H9 (cell line): ENCODE data around the gene IPO9. TPM values are rescaled to one million over a fixed set of nuclear protein-coding genes. Genes with fewer than 3 reads are reported as not detected.

Source experiments
- DNase-seq: peaks from one replicate; pipeline ENCODE4 v3.0.0-alpha.2; 2017
- H2AFZ ChIP-seq: one replicate; pipeline ENCODE4 v1.6.1; 2013; ENCODE audit warnings: mild to moderate bottlenecking, low read length, control low read depth, moderate library complexity
- H2AK5ac ChIP-seq: 2 replicates; pipeline ENCODE4 v1.6.1; 2013; ENCODE audit warnings: low read length, control low read depth, mixed read lengths; ENCODE audit not compliant: insufficient read length
- H2BK120ac ChIP-seq: one replicate; pipeline ENCODE4 v1.6.1; 2013; ENCODE audit warnings: low read depth, mild to moderate bottlenecking, low read length, control low read depth, inconsistent platforms; ENCODE audit not compliant: poor library complexity, severe bottlenecking
- H2BK12ac ChIP-seq: 2 replicates; pipeline ENCODE4 v1.6.1; 2013; ENCODE audit warnings: low read length, control low read depth, mixed read lengths, low read depth; ENCODE audit not compliant: insufficient read length
- H2BK15ac ChIP-seq: 2 replicates; pipeline ENCODE4 v1.6.1; 2013; ENCODE audit warnings: low read depth, low read length, control low read depth
- H2BK20ac ChIP-seq: one replicate; pipeline ENCODE4 v1.6.1; 2013; ENCODE audit warnings: low read depth, mild to moderate bottlenecking, low read length, control low read depth, inconsistent platforms; ENCODE audit not compliant: poor library complexity, severe bottlenecking
- H2BK5ac ChIP-seq: 2 replicates; pipeline ENCODE4 v1.6.1; 2013; ENCODE audit warnings: low read length, control low read depth, mixed read lengths; ENCODE audit not compliant: insufficient read length
- H3K14ac ChIP-seq: 2 replicates; pipeline ENCODE4 v1.6.1; 2013; ENCODE audit warnings: low read length, control low read depth; ENCODE audit not compliant: insufficient read depth
- H3K18ac ChIP-seq: 2 replicates; pipeline ENCODE4 v1.6.1; 2013; ENCODE audit warnings: low read depth, mild to moderate bottlenecking, mixed read lengths, low read length, control low read depth; ENCODE audit not compliant: insufficient read length
- H3K23ac ChIP-seq: 2 replicates; pipeline ENCODE4 v1.6.1; 2013; ENCODE audit warnings: low read length, control low read depth, mixed read lengths, low read depth; ENCODE audit not compliant: insufficient read length
- H3K23me2 ChIP-seq: 2 replicates; pipeline ENCODE4 v1.6.1; 2013; ENCODE audit warnings: low read depth, mild to moderate bottlenecking, mixed read lengths, low read length, control low read depth; ENCODE audit not compliant: insufficient read length, poor library complexity, severe bottlenecking
- H3K27ac ChIP-seq: 2 replicates; pipeline ENCODE4 v1.5.1; 2013; ENCODE audit warnings: low read length, control low read depth, mixed read lengths, low read depth; ENCODE audit not compliant: insufficient read length
- H3K27me3 ChIP-seq: 2 replicates; pipeline ENCODE4 v1.6.1; 2013; ENCODE audit warnings: low read length, control low read depth, inconsistent platforms; ENCODE audit not compliant: insufficient read depth
- H3K4ac ChIP-seq: 2 replicates; pipeline ENCODE4 v1.6.1; 2013; ENCODE audit warnings: low read depth, mild to moderate bottlenecking, control low read depth, inconsistent platforms, low read length, moderate library complexity
- H3K4me1 ChIP-seq: 2 replicates; pipeline ENCODE4 v1.6.1; 2013; ENCODE audit warnings: low read length, control low read depth, inconsistent platforms; ENCODE audit not compliant: insufficient read depth
- H3K4me2 ChIP-seq: 2 replicates; pipeline ENCODE4 v1.6.1; 2013; ENCODE audit warnings: low read length, control low read depth, mixed read lengths; ENCODE audit not compliant: insufficient read length, insufficient read depth
- H3K56ac ChIP-seq: 2 replicates; pipeline ENCODE4 v1.6.1; 2013; ENCODE audit warnings: low read depth, mild to moderate bottlenecking, mixed read lengths, low read length, control low read depth; ENCODE audit not compliant: insufficient read length
- H3K79me1 ChIP-seq: 2 replicates; pipeline ENCODE4 v1.6.1; 2013; ENCODE audit warnings: low read depth, mild to moderate bottlenecking, moderate library complexity, low read length, control low read depth, inconsistent platforms; ENCODE audit not compliant: insufficient read depth, poor library complexity, severe bottlenecking
- H3K79me2 ChIP-seq: 2 replicates; pipeline ENCODE4 v1.6.1; 2013; ENCODE audit warnings: low read length, control low read depth, inconsistent platforms; ENCODE audit not compliant: insufficient read depth
- H3K9ac ChIP-seq: 2 replicates; pipeline ENCODE4 v1.6.1; 2013; ENCODE audit warnings: low read length, control low read depth, mixed read lengths; ENCODE audit not compliant: insufficient read length; ENCODE audit errors: extremely low read depth
- H3K9me3 ChIP-seq: one replicate; pipeline ENCODE4 v1.6.1; 2013; ENCODE audit warnings: low read depth, low read length, inconsistent platforms; ENCODE audit not compliant: control insufficient read depth
- H3T11ph ChIP-seq: one replicate; pipeline ENCODE4 v1.6.1; 2013; ENCODE audit warnings: mild to moderate bottlenecking, low read length, control low read depth, inconsistent platforms
- H4K20me1 ChIP-seq: one replicate; pipeline ENCODE4 v1.6.1; 2013; ENCODE audit not compliant: control insufficient read depth, insufficient read length, insufficient read depth
- H4K5ac ChIP-seq: 2 replicates; pipeline ENCODE4 v1.6.1; 2013; ENCODE audit warnings: low read depth, mild to moderate bottlenecking, mixed read lengths, low read length, control low read depth; ENCODE audit not compliant: insufficient read length
- H4K8ac ChIP-seq: replicated peaks from 2 replicates; pipeline ENCODE4 v1.6.1; 2013; ENCODE audit warnings: low read length, control low read depth, mixed read lengths, low read depth; ENCODE audit not compliant: insufficient read length
- H4K91ac ChIP-seq: 2 replicates; pipeline ENCODE4 v1.6.1; 2013; ENCODE audit warnings: low read depth, mild to moderate bottlenecking, moderate library complexity, mixed read lengths, low read length, control low read depth; ENCODE audit not compliant: insufficient read length
- H3K27ac Mint-ChIP-seq, 3 experiments: 2 replicates in 2 of 3; 3 replicates in 1 of 3; pipeline ENCODE4 v1.8.0; 2020 to 2021; ENCODE audit warnings: mixed read lengths in 3 of 3, mild to moderate bottlenecking in 1 of 3, moderate library complexity in 1 of 3
- H3K27me3 Mint-ChIP-seq: 2 replicates; pipeline ENCODE4 v1.8.0; 2021; ENCODE audit warnings: low read depth, mild to moderate bottlenecking, moderate library complexity, mixed read lengths
- H3K36me3 Mint-ChIP-seq, 3 experiments: 2 replicates in 2 of 3; 3 replicates in 1 of 3; pipeline ENCODE4 v1.8.0; 2020 to 2021; ENCODE audit warnings: low read depth in 3 of 3, mixed read lengths in 3 of 3; ENCODE audit not compliant: insufficient read depth in 1 of 3
- H3K4me1 Mint-ChIP-seq, 2 experiments: 2 replicates each; pipeline ENCODE4 v1.8.0; 2020; ENCODE audit warnings: mixed read lengths in 2 of 2
- H3K4me3 Mint-ChIP-seq, 2 experiments: 2 replicates in 1 of 2; 3 replicates in 1 of 2; pipeline ENCODE4 v1.8.0; 2020 to 2021; ENCODE audit warnings: mild to moderate bottlenecking in 2 of 2, mixed read lengths in 2 of 2, moderate library complexity in 1 of 2
- H3K9me3 Mint-ChIP-seq, 2 experiments: 2 replicates in 1 of 2; 3 replicates in 1 of 2; pipeline ENCODE4 v1.8.0; 2020; ENCODE audit warnings: mild to moderate bottlenecking in 2 of 2, mixed read lengths in 2 of 2, moderate library complexity in 1 of 2
- WGBS: extraction: QIAGEN DNeasy Blood & Tissue Kit; methylation state at CpG from one replicate; pipeline ENCODE4 v1.1.7; 2013; ENCODE audit warnings: missing lambda C conversion rate, low lambda C conversion rate, mixed read lengths; ENCODE audit not compliant: insufficient read length; ENCODE audit errors: extremely low coverage; 5-methylcytosine and 5-hydroxymethylcytosine counted together
- total RNA-seq: library from RNA; stranded (reverse); gene quantifications from 2 replicates; pipeline ENCODE4 v1.2.1, GENCODE V29; 2021
- TF ChIP-seq, protein P1 (sequence below): fragments of 200-600 bp; sonication (generic); conservative IDR thresholded peaks from 3 replicates; pipeline ENCODE4 v1.8.0; 2021; ENCODE audit warnings: antibody characterized with exemption, mild to moderate bottlenecking

The IPO9 gene
- total RNA-seq, 1 experiment from 2014 or later: 104 TPM

DNA sequence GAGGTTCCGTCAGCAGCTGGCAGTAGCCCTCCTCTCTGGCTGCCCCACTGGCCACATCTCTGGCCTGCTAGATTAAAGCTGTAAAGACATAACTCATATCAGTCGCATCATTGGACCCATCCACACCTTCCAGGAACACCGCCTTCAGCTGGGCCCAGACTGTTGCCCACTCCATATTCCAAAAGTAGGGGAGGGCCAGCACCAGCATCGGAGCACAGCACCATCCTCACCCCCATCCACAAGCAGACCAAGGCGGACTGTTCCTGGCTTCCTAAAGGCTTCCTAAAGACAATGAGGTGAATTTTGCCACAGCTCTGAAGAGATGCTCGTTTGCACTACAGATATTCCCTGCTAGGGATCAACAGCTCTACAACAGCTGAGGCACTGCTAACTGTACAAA is 63.3 kb downstream of the IPO9 start:
- no peak overlapping the region for H3K4me3 Mint-ChIP-seq
- no peaks in the 10 kb centered on the region for H4K20me1 ChIP-seq
- no peak overlapping the region for H2BK5ac ChIP-seq
- H3K4me1 ChIP-seq: peaks cover 5% of the 10 kb centered on the region; the same call in 1 of the 2 replicates
- H3K79me2 ChIP-seq: no peaks in the 10 kb centered on the region
- no peak overlapping the region for H2BK15ac ChIP-seq
- no peak overlapping the region for H3K14ac ChIP-seq
- no peak overlapping the region for H3K4me2 ChIP-seq
- H3K23ac ChIP-seq: no peak overlapping the region
- peaks cover 5% of the 10 kb centered on the region for H3K23me2 ChIP-seq
- H2BK20ac ChIP-seq: no peak overlapping the region
- H4K8ac ChIP-seq: no peak overlapping the region
- H3K36me3 Mint-ChIP-seq: no peaks in the 10 kb centered on the region
- H3K9me3 ChIP-seq: no peaks in the 10 kb centered on the region
- TF ChIP-seq, protein P1, sequence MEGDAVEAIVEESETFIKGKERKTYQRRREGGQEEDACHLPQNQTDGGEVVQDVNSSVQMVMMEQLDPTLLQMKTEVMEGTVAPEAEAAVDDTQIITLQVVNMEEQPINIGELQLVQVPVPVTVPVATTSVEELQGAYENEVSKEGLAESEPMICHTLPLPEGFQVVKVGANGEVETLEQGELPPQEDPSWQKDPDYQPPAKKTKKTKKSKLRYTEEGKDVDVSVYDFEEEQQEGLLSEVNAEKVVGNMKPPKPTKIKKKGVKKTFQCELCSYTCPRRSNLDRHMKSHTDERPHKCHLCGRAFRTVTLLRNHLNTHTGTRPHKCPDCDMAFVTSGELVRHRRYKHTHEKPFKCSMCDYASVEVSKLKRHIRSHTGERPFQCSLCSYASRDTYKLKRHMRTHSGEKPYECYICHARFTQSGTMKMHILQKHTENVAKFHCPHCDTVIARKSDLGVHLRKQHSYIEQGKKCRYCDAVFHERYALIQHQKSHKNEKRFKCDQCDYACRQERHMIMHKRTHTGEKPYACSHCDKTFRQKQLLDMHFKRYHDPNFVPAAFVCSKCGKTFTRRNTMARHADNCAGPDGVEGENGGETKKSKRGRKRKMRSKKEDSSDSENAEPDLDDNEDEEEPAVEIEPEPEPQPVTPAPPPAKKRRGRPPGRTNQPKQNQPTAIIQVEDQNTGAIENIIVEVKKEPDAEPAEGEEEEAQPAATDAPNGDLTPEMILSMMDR: no peak
- no peak overlapping the region for H2AFZ ChIP-seq
- peaks cover 15% of the 10 kb centered on the region for H3K27me3 Mint-ChIP-seq
- peaks cover 38 to 43% of the 10 kb centered on the region in 2 experiments for H3K4me1 Mint-ChIP-seq
- H4K91ac ChIP-seq: no peak overlapping the region
- no peak overlapping the region for H3K27ac ChIP-seq
- H3K27ac Mint-ChIP-seq: no peak overlapping the region
- no peak overlapping the region for H3T11ph ChIP-seq
- H2AK5ac ChIP-seq: no peak overlapping the region
- H3K56ac ChIP-seq: no peak overlapping the region
- no CpG with 5 or more reads among the region's 6 CpGs for WGBS
- no peak overlapping the region for H2BK12ac ChIP-seq
- no peak overlapping the region for H3K9ac ChIP-seq
- H4K5ac ChIP-seq: no peak overlapping the region
- H3K9me3 Mint-ChIP-seq: no peaks in the 10 kb centered on the region
- H3K4ac ChIP-seq: no peak overlapping the region
- H3K79me1 ChIP-seq: no peaks in the 10 kb centered on the region
- DNase-seq: no peak
- no peak overlapping the region for H2BK120ac ChIP-seq
- no peaks in the 10 kb centered on the region for H3K27me3 ChIP-seq
- no peak overlapping the region for H3K18ac ChIP-seq
